Measurements from ENCODE around the gene SEC24C. TPM values are rescaled to one million over a fixed set of nuclear protein-coding genes. Genes with fewer than 3 reads are reported as not detected.
A peak's percentile ranks its signal among the peaks of the same experiment; 100 is the strongest.

Gene SEC24C
- polyA plus RNA-seq, 1 donor = 66.9 TPM

GRCh38 chr10:73810735-73811465 lies 66.7 kb downstream of the SEC24C start:
- no peak for DNase-seq
- Histone ChIP-seq H3K9me3 (ENCODE audit: control insufficient read depth, low read depth, low read length) (no peaks in the 10 kb centered on the region), H3K36me3 (ENCODE audit: control insufficient read depth, insufficient read depth, low read length) (peaks cover 57% of the 10 kb centered on the region), H3K4me1 (ENCODE audit: control insufficient read depth, insufficient read depth, low read length) (peaks cover 4% of the 10 kb centered on the region), H3K4me3 (ENCODE audit: low read length) (peak overlapping the region; percentile 64), H3K27me3 (ENCODE audit: control insufficient read depth, insufficient read depth, low read length) (no peaks in the 10 kb centered on the region), H3K27ac (ENCODE audit: low read length) (peak overlapping the region; percentile 27)
- WGBS (ENCODE audit: insufficient coverage, low lambda C conversion rate) = no CpG with 5 or more reads among the region's 63 CpGs

- H3K4me3 ChIP-seq (ENCODE audit: low read length) = no peak overlapping the region
- no peak for DNase-seq
- no peaks in the 10 kb centered on the region for H3K27me3 ChIP-seq (ENCODE audit: control insufficient read depth, insufficient read depth, low read length)
- no CpG with 5 or more reads among the region's 4 CpGs for WGBS (ENCODE audit: insufficient coverage, low lambda C conversion rate)
- peaks cover 4% of the 10 kb centered on the region for H3K4me1 ChIP-seq (ENCODE audit: control insufficient read depth, insufficient read depth, low read length)
- H3K9me3 ChIP-seq (ENCODE audit: control insufficient read depth, low read depth, low read length) = no peaks in the 10 kb centered on the region
- H3K27ac ChIP-seq (ENCODE audit: low read length) = no peak overlapping the region
- peaks cover 54% of the 10 kb centered on the region for H3K36me3 ChIP-seq (ENCODE audit: control insufficient read depth, insufficient read depth, low read length)
Measured at GRCh38 chr10:73812657-73813056, 68.5 kb downstream of the SEC24C start.

- Histone ChIP-seq H3K9me3 (ENCODE audit: control insufficient read depth, low read depth, low read length) (no peaks in the 10 kb centered on the region), H3K27ac (ENCODE audit: low read length) (no peak overlapping the region), H3K4me1 (ENCODE audit: control insufficient read depth, insufficient read depth, low read length) (peaks cover 4% of the 10 kb centered on the region), H3K36me3 (ENCODE audit: control insufficient read depth, insufficient read depth, low read length) (peaks cover 54% of the 10 kb centered on the region), H3K27me3 (ENCODE audit: control insufficient read depth, insufficient read depth, low read length) (no peaks in the 10 kb centered on the region), H3K4me3 (ENCODE audit: low read length) (no peak overlapping the region)
- no CpG with 5 or more reads among the region's 7 CpGs for WGBS (ENCODE audit: insufficient coverage, low lambda C conversion rate)
- no peak for DNase-seq
Measured at GRCh38 chr10:73813333-73813732, 69.2 kb downstream of the SEC24C start.

DNA sequence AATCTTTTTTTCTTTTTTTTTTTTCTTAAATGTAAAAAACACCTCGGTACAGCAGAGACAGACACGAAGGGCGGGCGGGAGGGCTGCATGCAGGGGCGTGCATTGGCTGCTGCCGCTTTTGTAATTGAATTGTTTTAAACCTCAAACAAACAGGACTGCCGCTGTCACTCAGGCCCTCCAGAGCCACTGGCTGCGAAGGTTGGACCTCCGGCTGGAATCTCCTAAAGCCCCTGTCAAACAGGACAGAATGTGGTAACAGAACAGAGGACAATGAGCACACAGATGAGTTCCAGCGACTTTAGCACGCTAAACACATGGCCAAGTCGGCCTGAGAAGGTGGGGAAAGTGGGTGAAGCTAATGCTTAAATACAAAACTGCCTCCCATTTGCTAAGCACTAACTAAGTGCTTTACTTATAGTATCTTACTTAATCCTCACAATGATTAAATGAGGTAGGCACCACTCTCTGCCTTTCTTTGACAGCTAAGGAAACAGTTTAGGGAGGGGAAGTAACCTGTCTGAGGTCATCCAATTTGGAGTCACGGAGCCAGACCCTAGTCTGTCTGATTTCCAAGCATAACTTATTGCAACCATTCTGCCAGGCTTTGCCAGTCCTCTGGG lies 70.2 kb downstream of the SEC24C start:
- no peaks in the 10 kb centered on the region for H3K9me3 ChIP-seq (ENCODE audit: control insufficient read depth, low read depth, low read length)
- peaks cover 4% of the 10 kb centered on the region for H3K4me1 ChIP-seq (ENCODE audit: control insufficient read depth, insufficient read depth, low read length)
- no peaks in the 10 kb centered on the region for H3K27me3 ChIP-seq (ENCODE audit: control insufficient read depth, insufficient read depth, low read length)
- H3K27ac ChIP-seq (ENCODE audit: low read length) = no peak overlapping the region
- no peak overlapping the region for H3K4me3 ChIP-seq (ENCODE audit: low read length)
- WGBS (ENCODE audit: insufficient coverage, low lambda C conversion rate) = 59% methylated on average over 3 of the region's 13 CpGs
- peaks cover 57% of the 10 kb centered on the region for H3K36me3 ChIP-seq (ENCODE audit: control insufficient read depth, insufficient read depth, low read length)
- no peak for DNase-seq

DNA sequence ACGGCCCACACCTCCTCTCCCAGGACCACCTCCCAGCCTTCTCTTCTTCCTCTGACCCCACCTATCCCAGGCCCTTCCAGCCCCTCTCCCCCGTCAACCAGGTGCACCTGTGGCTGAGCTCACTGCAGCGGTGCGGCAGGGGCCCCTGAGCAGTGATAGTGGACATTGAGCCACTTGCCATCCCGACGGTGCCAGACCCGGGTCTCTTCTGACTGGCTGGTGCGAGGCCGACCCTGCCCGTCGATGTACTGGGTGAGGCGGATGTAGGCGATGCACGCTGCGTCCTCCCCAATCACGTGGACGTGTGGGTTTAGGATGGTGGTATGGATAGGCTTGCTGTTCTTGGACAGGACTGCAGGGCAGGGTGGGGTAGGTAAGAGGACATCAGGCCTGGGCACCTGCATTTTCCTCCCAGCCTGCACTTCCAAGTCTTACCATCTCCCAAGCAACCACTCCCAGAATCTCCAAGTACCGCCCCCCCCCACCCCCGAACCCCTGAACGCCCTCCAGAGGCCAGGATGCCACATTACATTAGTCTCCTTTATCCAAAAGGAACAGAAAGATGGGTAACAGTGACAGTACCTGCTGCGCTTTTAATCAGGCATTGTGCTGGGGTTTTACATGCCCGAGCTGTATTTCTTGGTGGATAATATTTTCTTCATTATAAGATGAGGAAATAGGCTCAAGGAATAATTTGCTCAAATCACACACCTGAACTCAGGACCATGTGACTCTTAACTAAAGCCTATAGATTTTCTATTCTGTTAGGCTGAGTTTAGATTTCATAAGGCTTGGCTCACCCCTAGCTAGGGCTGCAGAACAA lies 70.9 kb downstream of the SEC24C start:
- WGBS (ENCODE audit: insufficient coverage, low lambda C conversion rate) = no CpG with 5 or more reads among the region's 22 CpGs
- Histone ChIP-seq H3K36me3 (ENCODE audit: control insufficient read depth, insufficient read depth, low read length) (peaks cover 64% of the 10 kb centered on the region), H3K27ac (ENCODE audit: low read length) (no peak overlapping the region)

GRCh38 chr10:73815719-73816030 lies 71.5 kb downstream of the SEC24C start:
- no peak for DNase-seq
- H3K27me3 ChIP-seq (ENCODE audit: control insufficient read depth, insufficient read depth, low read length) = no peaks in the 10 kb centered on the region
- H3K9me3 ChIP-seq (ENCODE audit: control insufficient read depth, low read depth, low read length) = no peaks in the 10 kb centered on the region
- no peak overlapping the region for H3K4me3 ChIP-seq (ENCODE audit: low read length)
- no peak overlapping the region for H3K27ac ChIP-seq (ENCODE audit: low read length)
- H3K4me1 ChIP-seq (ENCODE audit: control insufficient read depth, insufficient read depth, low read length) = no peaks in the 10 kb centered on the region
- H3K36me3 ChIP-seq (ENCODE audit: control insufficient read depth, insufficient read depth, low read length) = peaks cover 65% of the 10 kb centered on the region

More for the DNA sequence above, 70.9 kb downstream of the SEC24C start:
- Histone ChIP-seq H3K4me1 (ENCODE audit: control insufficient read depth, insufficient read depth, low read length) (peaks cover 4% of the 10 kb centered on the region), H3K9me3 (ENCODE audit: control insufficient read depth, low read depth, low read length) (no peaks in the 10 kb centered on the region), H3K4me3 (ENCODE audit: low read length) (no peak overlapping the region), H3K27me3 (ENCODE audit: control insufficient read depth, insufficient read depth, low read length) (no peaks in the 10 kb centered on the region)
- DNase-seq = no peak

DNA sequence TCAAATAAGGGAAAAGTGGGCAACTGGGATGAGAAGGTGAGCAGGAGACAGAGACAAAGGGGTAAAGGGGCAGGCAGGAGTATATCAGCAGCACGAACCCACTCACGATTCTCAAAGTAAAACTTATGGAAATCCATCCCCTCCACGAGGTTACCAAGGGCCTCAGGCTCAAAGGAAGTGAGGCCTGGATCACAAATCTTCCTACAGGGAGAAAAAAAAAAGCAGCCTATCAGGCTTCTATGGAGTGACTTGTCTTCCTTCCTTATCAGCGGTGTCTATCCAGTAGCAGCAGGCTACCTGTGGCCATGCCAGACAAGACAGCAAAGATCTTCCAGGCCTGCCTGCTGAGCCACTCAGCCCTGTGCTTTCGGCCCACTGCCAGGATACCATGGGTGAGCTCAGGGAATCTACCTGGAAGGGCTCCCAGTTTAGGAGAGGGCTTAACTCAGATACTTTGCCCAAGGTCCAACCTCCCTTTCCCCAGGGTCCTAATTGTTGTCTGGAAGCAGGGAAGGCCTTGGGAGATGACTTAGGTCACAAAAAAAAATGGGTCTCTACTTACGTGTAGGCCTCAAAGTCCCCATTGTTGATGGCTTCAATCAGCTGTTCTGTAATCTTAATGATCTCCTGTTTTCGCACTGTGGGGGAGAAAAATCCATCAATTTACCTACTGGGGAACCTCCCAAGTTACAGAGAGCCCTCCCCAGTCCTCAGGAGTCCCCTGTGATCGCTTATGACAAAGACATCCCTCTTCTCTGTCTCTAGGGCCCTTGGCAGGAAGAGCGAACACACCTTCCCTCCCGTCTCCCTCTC lies 73.0 kb downstream of the SEC24C start:
- no peak for DNase-seq
- no peaks in the 10 kb centered on the region for H3K27me3 ChIP-seq (ENCODE audit: control insufficient read depth, insufficient read depth, low read length)
- peaks cover 75% of the 10 kb centered on the region for H3K36me3 ChIP-seq (ENCODE audit: control insufficient read depth, insufficient read depth, low read length)
- H3K4me1 ChIP-seq (ENCODE audit: control insufficient read depth, insufficient read depth, low read length) = no peaks in the 10 kb centered on the region
- H3K4me3 ChIP-seq (ENCODE audit: low read length) = no peak overlapping the region
- H3K27ac ChIP-seq (ENCODE audit: low read length) = no peak overlapping the region
- 94% methylated on average over 3 of the region's 10 CpGs for WGBS (ENCODE audit: insufficient coverage, low lambda C conversion rate)
- H3K9me3 ChIP-seq (ENCODE audit: control insufficient read depth, low read depth, low read length) = no peaks in the 10 kb centered on the region

- H3K36me3 ChIP-seq (ENCODE audit: control insufficient read depth, insufficient read depth, low read length) = peaks cover 78% of the 10 kb centered on the region
- no peaks in the 10 kb centered on the region for H3K4me1 ChIP-seq (ENCODE audit: control insufficient read depth, insufficient read depth, low read length)
- no peak for DNase-seq
- WGBS (ENCODE audit: insufficient coverage, low lambda C conversion rate) = no CpG with 5 or more reads among the region's 5 CpGs
- no peak overlapping the region for H3K27ac ChIP-seq (ENCODE audit: low read length)
- no peaks in the 10 kb centered on the region for H3K9me3 ChIP-seq (ENCODE audit: control insufficient read depth, low read depth, low read length)
- no peaks in the 10 kb centered on the region for H3K27me3 ChIP-seq (ENCODE audit: control insufficient read depth, insufficient read depth, low read length)
- no peak overlapping the region for H3K4me3 ChIP-seq (ENCODE audit: low read length)
Measured at GRCh38 chr10:73817826-73818225, 73.7 kb downstream of the SEC24C start.

DNA sequence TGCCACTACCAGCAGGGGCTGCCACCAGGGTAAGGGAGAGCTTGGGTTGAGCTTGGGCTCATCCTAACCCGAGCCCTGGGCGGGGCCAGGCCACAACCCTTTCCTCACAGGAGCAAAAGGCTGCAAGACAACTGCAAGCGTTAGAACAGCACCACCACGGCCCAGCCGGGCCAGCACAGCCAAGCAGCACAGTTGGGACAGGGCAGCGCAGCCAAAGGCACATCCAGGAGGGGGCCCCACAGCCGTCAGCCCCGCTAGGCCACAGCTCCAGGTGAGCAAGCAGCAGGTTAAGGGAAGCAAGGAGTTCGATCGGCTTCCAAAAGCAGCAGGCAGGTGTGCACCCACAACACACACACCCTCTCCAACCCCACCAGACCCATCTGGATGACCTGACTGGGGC lies 74.2 kb downstream of the SEC24C start:
- no CpG with 5 or more reads among the region's 10 CpGs for WGBS (ENCODE audit: insufficient coverage, low lambda C conversion rate)
- no peak overlapping the region for H3K4me3 ChIP-seq (ENCODE audit: low read length)
- H3K27me3 ChIP-seq (ENCODE audit: control insufficient read depth, insufficient read depth, low read length) = no peaks in the 10 kb centered on the region
- DNase-seq = no peak
- no peaks in the 10 kb centered on the region for H3K4me1 ChIP-seq (ENCODE audit: control insufficient read depth, insufficient read depth, low read length)
- H3K9me3 ChIP-seq (ENCODE audit: control insufficient read depth, low read depth, low read length) = no peaks in the 10 kb centered on the region
- H3K36me3 ChIP-seq (ENCODE audit: control insufficient read depth, insufficient read depth, low read length) = peaks cover 78% of the 10 kb centered on the region
- H3K27ac ChIP-seq (ENCODE audit: low read length) = no peak overlapping the region

DNA sequence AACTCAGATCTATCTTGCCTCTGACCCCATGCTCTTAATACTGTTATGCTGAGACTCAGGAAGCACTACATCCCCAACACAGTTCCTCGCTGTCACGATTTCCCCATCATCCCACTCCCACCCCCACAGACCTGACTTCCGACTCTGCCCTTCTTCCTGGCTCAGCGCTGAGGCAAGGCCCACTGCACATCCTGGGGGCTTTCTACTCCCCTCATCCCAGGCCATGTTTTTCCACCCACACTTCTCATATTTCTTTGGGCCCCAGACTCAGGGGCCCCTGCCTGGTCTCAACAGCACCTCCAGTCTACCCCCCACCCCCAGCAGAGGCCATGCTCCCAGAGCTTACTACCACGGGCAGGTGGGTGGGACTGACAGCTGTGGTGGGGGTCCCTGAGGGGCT lies 74.9 kb downstream of the SEC24C start:
- Histone ChIP-seq H3K9me3 (ENCODE audit: control insufficient read depth, low read depth, low read length) (no peaks in the 10 kb centered on the region), H3K4me3 (ENCODE audit: low read length) (no peak overlapping the region), H3K4me1 (ENCODE audit: control insufficient read depth, insufficient read depth, low read length) (no peaks in the 10 kb centered on the region), H3K27me3 (ENCODE audit: control insufficient read depth, insufficient read depth, low read length) (no peaks in the 10 kb centered on the region), H3K36me3 (ENCODE audit: control insufficient read depth, insufficient read depth, low read length) (peaks cover 79% of the 10 kb centered on the region), H3K27ac (ENCODE audit: low read length) (no peak overlapping the region)
- WGBS (ENCODE audit: insufficient coverage, low lambda C conversion rate) = 80% methylated on average over 2 of the region's 5 CpGs
- no peak for DNase-seq

All from large intestine (tissue), 3 donors.